Duodenal mucosa (tissue), 2 donors: ENCODE results near the gene EXOC2.

Source experiments
- H3K27ac ChIP-seq: one replicate; pipeline ENCODE4 v1.7.0; 2013; ENCODE audit warnings: low read depth, low read length
- H3K27me3 ChIP-seq, 2 donors: one replicate each; pipeline ENCODE4 v1.7.0; 2013; ENCODE audit warnings: low read length in 2 of 2, control low read depth in 1 of 2; ENCODE audit not compliant: insufficient read depth in 2 of 2, control insufficient read depth in 1 of 2
- H3K36me3 ChIP-seq, 2 donors: one replicate each; pipeline ENCODE4 v1.7.0; 2013; ENCODE audit warnings: low read length in 2 of 2, control low read depth in 1 of 2; ENCODE audit not compliant: insufficient read depth in 2 of 2, control insufficient read depth in 1 of 2
- H3K4me1 ChIP-seq, 2 donors: one replicate each; pipeline ENCODE4 v1.7.0; 2013; ENCODE audit warnings: low read length in 2 of 2, control low read depth in 1 of 2; ENCODE audit not compliant: insufficient read depth in 2 of 2, control insufficient read depth in 1 of 2
- H3K4me3 ChIP-seq, 2 donors: one replicate each; pipeline ENCODE4 v1.7.0; 2013; ENCODE audit warnings: low read length in 2 of 2, low read depth in 1 of 2
- H3K9ac ChIP-seq, 2 donors: one replicate each; pipeline ENCODE4 v1.7.0; 2013; ENCODE audit warnings: low read length in 2 of 2, low read depth in 1 of 2
- H3K9me3 ChIP-seq, 2 donors: one replicate each; pipeline ENCODE4 v1.7.0; 2013; ENCODE audit warnings: low read length in 2 of 2, control low read depth in 1 of 2; ENCODE audit not compliant: control insufficient read depth in 1 of 2

EXOC2 gene

GRCh38 chr6:484746-485145, 208.2 kb downstream of the EXOC2 start:
- H3K9ac ChIP-seq = no peak overlapping the region
- no peaks in the 10 kb centered on the region for H3K9me3 ChIP-seq
- H3K27me3 ChIP-seq = no peaks in the 10 kb centered on the region
- no peaks in the 10 kb centered on the region for H3K4me1 ChIP-seq
- H3K4me3 ChIP-seq = no peak overlapping the region
- peaks cover 0 to 17% of the 10 kb centered on the region in 2 donors for H3K36me3 ChIP-seq
- no peak overlapping the region for H3K27ac ChIP-seq

- peaks cover 0 to 17% of the 10 kb centered on the region in 2 donors for H3K36me3 ChIP-seq
- H3K9ac ChIP-seq = no peak overlapping the region
- H3K4me1 ChIP-seq = no peaks in the 10 kb centered on the region
- no peaks in the 10 kb centered on the region for H3K27me3 ChIP-seq
- H3K4me3 ChIP-seq = no peak overlapping the region
- no peak overlapping the region for H3K27ac ChIP-seq
- H3K9me3 ChIP-seq = no peaks in the 10 kb centered on the region
These were observed 208.7 kb downstream of the EXOC2 start for GRCh38 chr6:484086-484745.

GRCh38 chr6:475314-475713, 217.6 kb downstream of the EXOC2 start:
- Histone ChIP-seq H3K9me3 (no peaks in the 10 kb centered on the region), H3K27me3 (no peaks in the 10 kb centered on the region), H3K4me1 (peaks cover 0 to 7% of the 10 kb centered on the region in 2 donors), H3K4me3 (no peak overlapping the region), H3K27ac (no peak overlapping the region), H3K9ac (no peak overlapping the region), H3K36me3 (no peaks in the 10 kb centered on the region)

- H3K27ac ChIP-seq = no peak overlapping the region
- H3K4me1 ChIP-seq = peaks cover 0 to 7% of the 10 kb centered on the region in 2 donors
- no peak overlapping the region for H3K4me3 ChIP-seq
- no peaks in the 10 kb centered on the region for H3K36me3 ChIP-seq
- H3K27me3 ChIP-seq = no peaks in the 10 kb centered on the region
- H3K9me3 ChIP-seq = no peaks in the 10 kb centered on the region
- H3K9ac ChIP-seq = no peak overlapping the region
These were observed 218.3 kb downstream of the EXOC2 start for GRCh38 chr6:474453-475185.

- no peak overlapping the region for H3K9ac ChIP-seq
- H3K9me3 ChIP-seq = no peaks in the 10 kb centered on the region
- H3K4me3 ChIP-seq = no peak overlapping the region
- no peaks in the 10 kb centered on the region for H3K36me3 ChIP-seq
- H3K27me3 ChIP-seq = no peaks in the 10 kb centered on the region
- H3K4me1 ChIP-seq = peaks cover 0 to 7% of the 10 kb centered on the region in 2 donors
- H3K27ac ChIP-seq = no peak overlapping the region
These were observed 219.0 kb downstream of the EXOC2 start for GRCh38 chr6:473768-474452.

- H3K4me1 ChIP-seq = peaks cover 0 to 7% of the 10 kb centered on the region in 2 donors
- H3K36me3 ChIP-seq = no peaks in the 10 kb centered on the region
- no peak overlapping the region for H3K27ac ChIP-seq
- H3K9me3 ChIP-seq = no peaks in the 10 kb centered on the region
- H3K4me3 ChIP-seq = no peak overlapping the region
- no peak overlapping the region for H3K9ac ChIP-seq
- no peaks in the 10 kb centered on the region for H3K27me3 ChIP-seq
These were observed 219.6 kb downstream of the EXOC2 start for GRCh38 chr6:473356-473755.

- no peaks in the 10 kb centered on the region for H3K36me3 ChIP-seq
- H3K4me3 ChIP-seq = no peak overlapping the region
- peaks cover 9 to 13% of the 10 kb centered on the region in 2 donors for H3K27me3 ChIP-seq
- peaks cover 0 to 7% of the 10 kb centered on the region in 2 donors for H3K4me1 ChIP-seq
- no peak overlapping the region for H3K9ac ChIP-seq
- no peak overlapping the region for H3K27ac ChIP-seq
- no peaks in the 10 kb centered on the region for H3K9me3 ChIP-seq
These were observed 222.0 kb downstream of the EXOC2 start for GRCh38 chr6:470901-471448.

GRCh38 chr6:470051-470900, 222.7 kb downstream of the EXOC2 start:
- no peaks in the 10 kb centered on the region for H3K36me3 ChIP-seq
- H3K9me3 ChIP-seq = no peaks in the 10 kb centered on the region
- H3K27me3 ChIP-seq = peaks cover 12 to 20% of the 10 kb centered on the region in 2 donors
- H3K4me3 ChIP-seq = no peak overlapping the region
- no peak overlapping the region for H3K27ac ChIP-seq
- peaks cover 0 to 7% of the 10 kb centered on the region in 2 donors for H3K4me1 ChIP-seq
- no peak overlapping the region for H3K9ac ChIP-seq

- Histone ChIP-seq H3K4me1 (no peaks in the 10 kb centered on the region), H3K36me3 (no peaks in the 10 kb centered on the region), H3K9ac (no peak overlapping the region), H3K27me3 (peaks cover 12 to 21% of the 10 kb centered on the region in 2 donors), H3K4me3 (no peak overlapping the region), H3K27ac (no peak overlapping the region), H3K9me3 (no peaks in the 10 kb centered on the region)
These were observed 225.3 kb downstream of the EXOC2 start for GRCh38 chr6:467671-468082.
